GM18951 (cell line): ENCODE measurements around the gene ABCF3.

Source experiments
- POLR2A ChIP-seq: IDR thresholded peaks from 4 replicates; pipeline ENCODE4 v1.6.1; 2011; ENCODE audit warnings: mild to moderate bottlenecking; ENCODE audit not compliant: insufficient read length, insufficient read depth; ENCODE audit errors: extremely low read depth
- in situ Hi-C: fragments of 300-500 bp; cut with MboI; formaldehyde crosslinking; loops from one replicate; pipeline ENCODE4 v1.12.0; 2022; ENCODE audit warnings: low sequenced_read_pairs, mixed read lengths, inconsistent platforms; ENCODE audit not compliant: unreplicated experiment

The ABCF3 gene

GRCh38 chr3:184237211-184237610, 51.2 kb downstream of the ABCF3 start:
- in situ Hi-C loops: no loop called here
- no peak for TF ChIP-seq POLR2A

GRCh38 chr3:184237807-184238206, 51.8 kb downstream of the ABCF3 start:
- TF ChIP-seq POLR2A: no peak
- in situ Hi-C loops: no loop called here

- in situ Hi-C loops: no loop called here
- no peak for TF ChIP-seq POLR2A
Observed at GRCh38 chr3:184238246-184238818, 52.3 kb downstream of the ABCF3 start.

- no peak for TF ChIP-seq POLR2A
- in situ Hi-C loops: no loop called here
Observed at GRCh38 chr3:184239221-184239620, 53.2 kb downstream of the ABCF3 start.

- in situ Hi-C loops: no loop called here
- no peak for TF ChIP-seq POLR2A
Observed at GRCh38 chr3:184239708-184240107, 53.7 kb downstream of the ABCF3 start.

GRCh38 chr3:184240384-184241140, 54.6 kb downstream of the ABCF3 start:
- TF ChIP-seq POLR2A: no peak
- in situ Hi-C loops: no loop called here

GRCh38 chr3:184241141-184241446, 55.1 kb downstream of the ABCF3 start:
- in situ Hi-C loops: no loop called here

GRCh38 chr3:184241447-184242296, 55.7 kb downstream of the ABCF3 start:
- TF ChIP-seq POLR2A: no peak
- in situ Hi-C loops: no loop called here

More at GRCh38 chr3:184241141-184241446, 55.1 kb downstream of the ABCF3 start:
- TF ChIP-seq POLR2A: no peak

- in situ Hi-C loops: no loop called here
- TF ChIP-seq POLR2A: no peak
Observed at GRCh38 chr3:184242297-184242685, 56.3 kb downstream of the ABCF3 start.
